HG03045 (cell line): ENCODE results near the gene GALNT10.

Source experiments
- ATAC-seq: cut with Tn5 transposase; IDR thresholded peaks from one replicate; pipeline ENCODE4 v1.9.1; 2021; ENCODE audit warnings: mild to moderate bottlenecking, moderate library complexity; ENCODE audit not compliant: unreplicated experiment

GALNT10 gene

GRCh38 chr5:154287136-154287535 lies 96.6 kb downstream of the GALNT10 start:
- no peak for ATAC-seq

GRCh38 chr5:154288145-154288544 lies 97.6 kb downstream of the GALNT10 start:
- ATAC-seq = no peak

- ATAC-seq = no peak
Measured at GRCh38 chr5:154291917-154292316, 101.4 kb downstream of the GALNT10 start.

GRCh38 chr5:154293219-154293618 lies 102.7 kb downstream of the GALNT10 start:
- no peak for ATAC-seq

GRCh38 chr5:154295551-154295950 lies 105.0 kb downstream of the GALNT10 start:
- ATAC-seq = no peak

GRCh38 chr5:154296525-154297159 lies 106.1 kb downstream of the GALNT10 start:
- no peak for ATAC-seq

GRCh38 chr5:154298065-154298464 lies 107.5 kb downstream of the GALNT10 start:
- no peak for ATAC-seq

GRCh38 chr5:154300207-154300883 lies 109.8 kb downstream of the GALNT10 start:
- no peak for ATAC-seq

GRCh38 chr5:154301726-154302125 lies 111.2 kb downstream of the GALNT10 start:
- ATAC-seq = no peak

GRCh38 chr5:154302161-154302560 lies 111.6 kb downstream of the GALNT10 start:
- no peak for ATAC-seq

GRCh38 chr5:154303133-154303532 lies 112.6 kb downstream of the GALNT10 start:
- ATAC-seq = no peak

GRCh38 chr5:154308443-154309370 lies 118.2 kb downstream of the GALNT10 start:
- ATAC-seq = no peak

- ATAC-seq = no peak
Measured at GRCh38 chr5:154309371-154309745, 118.8 kb downstream of the GALNT10 start.

- no peak for ATAC-seq
Measured at GRCh38 chr5:154309805-154310204, 119.3 kb downstream of the GALNT10 start.

GRCh38 chr5:154311362-154311761 lies 120.8 kb downstream of the GALNT10 start:
- ATAC-seq = no peak

- ATAC-seq = no peak
Measured at GRCh38 chr5:154312000-154312399, 121.5 kb downstream of the GALNT10 start.

GRCh38 chr5:154312576-154312975 lies 122.0 kb downstream of the GALNT10 start:
- no peak for ATAC-seq

- no peak for ATAC-seq
Measured at GRCh38 chr5:154313360-154314017, 123.0 kb downstream of the GALNT10 start.

- no peak for ATAC-seq
Measured at GRCh38 chr5:154315196-154315595, 124.7 kb downstream of the GALNT10 start.

- no peak for ATAC-seq
Measured at GRCh38 chr5:154315756-154316155, 125.2 kb downstream of the GALNT10 start.
